Suprapubic skin (tissue), 4 donors: ENCODE results near the gene SNAPC2.

Experiments
- CTCF ChIP-seq, 2 donors: fragments of 200-600 bp in 1 of 2; fragments of 450-650 bp in 1 of 2; sonication (generic) in 1 of 2; IDR thresholded peaks; one replicate each; pipeline ENCODE4 v1.5.1; 2016 to 2019; ENCODE audit warnings: antibody characterized with exemption in 2 of 2, mild to moderate bottlenecking in 1 of 2, moderate library complexity in 1 of 2
- POLR2A ChIP-seq, 2 donors: fragments of 450-650 bp; IDR thresholded peaks; one replicate each; pipeline ENCODE4 v1.6.1; 2017; ENCODE audit warnings: antibody characterized with exemption in 2 of 2, mild to moderate bottlenecking in 2 of 2, moderate library complexity in 2 of 2
- POLR2AphosphoS5 ChIP-seq, 3 donors: sonication (generic); formaldehyde crosslinking; IDR thresholded peaks; one replicate each; pipeline ENCODE4 v1.6.1; 2017; ENCODE audit warnings: antibody characterized with exemption in 3 of 3

GRCh38 chr19:7897292-7897691 is 22.8 kb upstream of the SNAPC2 start:
- TF ChIP-seq POLR2A (IDR thresholded peaks at IDR 0.05) = no peak
- no peak for TF ChIP-seq CTCF (IDR thresholded peaks at IDR 0.05)
- TF ChIP-seq POLR2AphosphoS5 (IDR thresholded peaks at IDR 0.05) = no peak
